ENCODE data around the gene PHF12.

Gene PHF12

DNA sequence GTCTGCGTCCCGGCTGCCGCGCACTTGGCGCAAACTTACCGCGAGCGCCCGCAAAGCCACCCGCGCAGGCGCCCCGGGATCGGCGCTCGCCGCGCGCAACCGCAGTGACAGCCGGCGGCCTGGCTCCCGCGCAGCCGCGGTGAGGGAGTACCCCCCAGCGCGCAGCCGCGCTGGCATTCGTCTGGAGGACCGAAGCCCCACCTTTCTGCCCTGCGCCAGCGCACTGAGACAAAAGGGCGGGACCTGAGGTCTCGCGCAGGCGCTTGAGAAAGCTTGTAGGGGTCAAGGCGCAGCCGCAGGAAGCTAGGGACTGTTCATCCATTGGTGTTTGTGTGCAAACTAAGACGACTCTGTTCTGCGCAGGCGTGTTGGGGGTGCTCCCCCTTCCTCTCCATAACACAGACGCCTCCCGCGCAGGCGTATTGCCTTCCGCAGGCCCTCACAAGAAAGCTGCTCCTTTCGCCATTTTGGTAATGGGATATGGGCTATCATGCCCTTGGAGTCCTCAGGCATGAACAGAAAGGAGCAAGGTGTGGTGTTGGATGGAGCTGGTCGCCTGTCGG is at the start of gene PHF12:
PHF12 (minus strand) TSS at position 91 of the 563 bp plus-strand sequence. CDS start 558 bp downstream, outside the sequence.
- peak; percentile 99 for DNase-seq

DNA sequence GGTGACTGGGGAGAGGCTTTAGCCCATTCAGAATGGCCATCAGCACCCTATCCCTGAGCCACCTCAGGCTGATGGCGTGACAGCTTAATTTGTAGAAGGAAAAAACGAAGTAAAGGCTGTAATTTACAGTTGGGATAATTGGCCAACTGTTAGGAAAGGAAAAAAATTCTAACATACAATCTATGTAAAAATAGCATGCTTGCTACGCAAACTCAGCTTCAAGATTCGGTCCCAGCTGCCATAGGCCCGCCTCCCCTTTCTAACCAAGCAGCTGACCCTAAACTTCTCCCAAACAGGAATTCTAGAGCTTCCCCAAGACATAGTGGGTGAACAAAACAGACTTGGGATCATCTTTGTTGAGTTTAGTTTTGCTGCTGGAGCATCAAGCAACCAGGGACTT is 49.7 kb upstream of the PHF12 start:
- no peak for DNase-seq

DNA sequence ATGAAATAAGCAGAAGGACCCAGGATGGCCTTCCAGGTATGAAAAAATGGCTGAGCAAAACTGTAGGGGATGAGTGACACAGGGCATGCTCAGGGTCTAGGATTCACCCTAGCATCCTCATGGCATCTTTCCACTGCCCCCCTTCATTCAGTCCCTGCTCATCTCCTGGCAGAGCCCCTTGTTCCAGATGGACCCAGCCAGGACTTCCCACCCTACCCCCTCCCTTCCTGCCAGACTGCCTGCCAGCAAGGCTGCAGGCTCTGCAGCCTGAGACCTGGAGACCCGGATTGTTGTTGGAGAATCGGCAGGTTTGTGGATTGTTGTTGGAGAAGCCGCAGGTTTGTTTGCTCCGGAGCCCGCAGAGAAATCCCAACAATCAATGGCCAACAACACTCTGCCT is 47.9 kb upstream of the PHF12 start:
- DNase-seq: peak in 1 of 2 experiments; percentile 56

DNA sequence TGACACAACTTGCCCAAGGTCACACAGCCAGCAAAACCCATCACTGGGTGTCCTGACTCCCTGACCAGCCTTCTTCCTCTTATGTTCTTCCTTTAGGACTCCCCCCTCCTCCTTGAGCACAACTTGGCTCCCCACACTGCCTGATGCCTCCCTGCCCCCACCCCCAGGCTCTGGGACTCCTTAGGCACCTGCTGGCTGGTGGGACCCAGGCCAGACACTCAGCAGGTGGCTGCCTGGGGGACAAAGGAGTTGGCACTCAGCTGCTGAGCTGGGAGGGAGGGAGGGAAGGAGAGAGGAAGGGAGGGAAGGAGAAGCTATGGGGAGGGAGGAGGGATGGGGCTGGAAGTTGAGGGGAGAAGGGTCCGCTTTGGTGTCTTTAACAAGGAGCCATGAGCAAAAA is 46.5 kb upstream of the PHF12 start:
- DNase-seq: peak in 1 of 2 experiments; percentile 73

DNA sequence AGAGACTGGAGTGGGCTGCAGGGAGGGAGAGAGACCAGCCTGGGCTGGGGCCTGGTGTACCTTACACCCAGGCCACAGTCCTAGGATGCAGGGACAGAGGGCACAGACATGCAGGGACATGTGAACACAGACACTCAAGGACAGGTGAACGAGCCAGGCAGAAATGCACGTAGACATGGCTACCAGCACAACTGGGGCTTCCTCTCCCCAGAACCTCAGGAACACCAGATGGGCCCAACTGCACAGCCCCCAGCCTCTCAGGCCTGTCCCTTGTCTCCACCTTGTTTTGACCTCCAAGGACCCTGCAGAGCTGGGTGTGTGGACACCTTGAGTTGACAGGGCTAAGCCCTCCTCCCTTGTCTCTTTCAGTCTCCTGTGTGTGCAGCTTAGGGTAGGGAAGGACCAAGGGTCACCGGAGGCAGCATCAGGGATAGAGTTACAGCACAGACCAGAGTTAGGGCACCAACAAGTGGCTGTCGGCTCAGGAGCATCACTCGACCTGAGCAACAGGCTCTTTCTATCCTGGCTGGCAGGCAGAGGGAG is 45.3 kb upstream of the PHF12 start:
- DNase-seq: no peak

DNA sequence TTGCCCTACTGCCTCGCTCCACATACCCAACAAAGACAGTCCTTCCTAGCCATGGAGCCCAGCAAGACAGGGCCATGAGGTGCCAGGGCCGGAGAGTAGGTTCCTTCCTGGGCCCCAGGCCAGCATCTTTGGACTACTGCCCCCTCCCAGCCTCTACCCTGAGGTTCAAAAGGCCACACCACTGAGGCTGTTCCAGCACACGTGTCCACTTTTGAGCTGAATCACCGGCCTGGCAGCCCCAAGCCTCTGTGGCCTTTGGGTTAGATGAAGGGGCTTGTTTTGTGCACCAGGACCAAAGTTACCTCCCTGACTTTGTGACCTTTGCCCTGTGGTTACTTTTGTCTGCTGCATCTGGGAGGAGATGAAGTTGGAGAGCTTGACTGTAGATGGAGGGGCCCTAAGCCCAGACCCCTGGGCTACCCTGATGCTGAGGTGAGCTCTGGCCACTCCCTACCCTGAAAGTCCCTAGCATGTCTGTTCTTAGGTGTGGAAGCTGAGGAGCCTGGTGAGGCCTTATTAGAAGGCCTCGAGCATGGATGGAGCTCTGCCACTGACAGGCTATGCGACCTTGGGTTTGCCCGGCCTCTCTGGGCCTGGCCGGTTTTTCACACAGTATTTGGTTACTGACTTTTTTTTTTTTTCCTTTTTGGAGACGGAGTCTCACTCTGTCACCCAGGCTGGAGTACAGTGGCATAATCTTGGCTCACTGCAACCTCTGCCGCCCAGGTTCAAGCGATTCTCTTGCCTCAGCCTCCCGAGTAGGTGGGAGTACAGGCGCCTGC is 42.5 kb upstream of the PHF12 start:
- DNase-seq: no peak

DNA sequence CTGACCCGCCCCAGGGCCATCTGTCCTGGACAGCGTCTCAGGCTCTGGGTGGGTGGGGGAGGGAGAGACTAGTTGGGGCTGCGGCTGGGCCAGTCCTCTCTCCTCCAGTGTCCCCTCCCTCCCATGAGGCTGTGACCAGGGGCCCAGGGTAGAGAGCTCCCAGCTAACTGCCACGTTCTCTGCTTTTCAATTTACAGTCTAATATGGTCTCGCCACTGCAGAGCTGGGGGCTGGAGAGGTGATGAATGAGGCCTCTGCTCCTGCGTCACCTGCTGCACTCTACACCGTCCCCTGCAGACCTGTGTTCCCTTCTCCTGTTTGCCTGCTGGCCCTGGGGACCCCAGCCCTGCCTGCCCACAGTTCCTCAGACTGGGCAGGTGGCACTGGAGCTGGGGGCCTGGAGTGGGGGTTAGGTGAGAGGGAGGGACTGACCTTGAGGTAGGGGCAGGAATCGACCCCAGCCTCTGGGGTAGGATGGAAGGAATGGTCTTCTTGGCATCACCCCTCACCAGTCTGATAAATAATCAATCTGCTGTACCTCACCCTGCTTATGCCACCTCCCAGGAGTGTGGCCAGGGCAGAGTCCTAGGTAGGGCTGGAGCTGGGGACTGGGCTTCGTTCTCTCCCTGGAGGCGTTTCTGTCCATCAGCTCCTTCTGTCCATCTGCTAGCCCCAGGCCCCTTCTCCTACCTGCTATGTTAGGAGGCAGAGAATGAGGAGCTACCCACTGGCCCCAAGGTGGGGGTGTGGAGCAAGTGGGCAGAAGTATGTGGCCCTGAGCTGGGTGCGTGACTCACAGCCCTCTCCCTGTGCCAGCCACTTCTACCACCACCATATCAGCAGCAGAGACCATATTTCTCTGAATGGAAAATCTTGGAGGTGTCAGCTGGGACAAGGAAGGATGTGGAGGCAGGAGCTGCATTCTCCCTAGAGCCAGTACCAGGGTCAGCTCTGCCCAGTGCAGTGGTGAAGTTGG is 41.6 kb upstream of the PHF12 start:
- no peak for DNase-seq

DNA sequence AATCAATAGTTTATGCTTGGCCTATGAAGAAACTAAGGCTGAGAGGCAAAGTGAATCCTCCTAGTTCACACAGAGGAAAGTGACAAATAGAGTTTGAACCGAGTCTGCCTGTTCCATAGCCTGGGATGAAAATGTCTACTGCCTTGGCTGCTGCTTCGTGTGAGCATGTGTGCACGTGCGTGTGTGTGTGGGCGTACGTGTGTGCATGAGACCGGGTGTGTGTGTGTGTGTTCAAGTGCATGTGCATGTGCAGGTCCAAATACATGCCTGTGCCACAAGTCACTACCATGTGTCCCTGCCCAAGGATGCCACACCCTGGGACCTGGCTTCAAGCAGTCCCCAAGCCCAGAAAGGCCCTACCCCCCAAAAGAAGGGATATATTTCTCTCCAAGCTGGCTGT is 40.9 kb upstream of the PHF12 start:
- DNase-seq: no peak

DNA sequence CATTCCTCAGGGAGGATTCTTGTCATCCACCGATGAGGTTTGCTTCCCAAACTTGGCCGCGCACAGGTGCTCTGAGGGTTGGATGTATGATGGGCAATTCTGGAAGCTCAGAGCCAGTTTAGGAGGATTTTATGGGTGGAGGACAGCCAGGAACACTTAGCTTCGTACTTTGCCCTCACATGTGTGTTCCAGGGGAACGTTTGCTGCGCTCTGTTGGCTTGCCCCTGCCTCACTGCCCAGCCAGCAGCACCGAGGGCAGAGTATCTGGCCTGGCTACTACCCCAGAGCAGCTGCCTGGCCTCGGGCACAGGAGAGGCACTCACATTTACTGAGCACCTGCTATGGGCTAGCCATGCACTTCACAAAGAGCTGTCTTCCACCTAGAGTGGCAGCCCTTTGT is 40.5 kb upstream of the PHF12 start:
- DNase-seq: no peak

DNA sequence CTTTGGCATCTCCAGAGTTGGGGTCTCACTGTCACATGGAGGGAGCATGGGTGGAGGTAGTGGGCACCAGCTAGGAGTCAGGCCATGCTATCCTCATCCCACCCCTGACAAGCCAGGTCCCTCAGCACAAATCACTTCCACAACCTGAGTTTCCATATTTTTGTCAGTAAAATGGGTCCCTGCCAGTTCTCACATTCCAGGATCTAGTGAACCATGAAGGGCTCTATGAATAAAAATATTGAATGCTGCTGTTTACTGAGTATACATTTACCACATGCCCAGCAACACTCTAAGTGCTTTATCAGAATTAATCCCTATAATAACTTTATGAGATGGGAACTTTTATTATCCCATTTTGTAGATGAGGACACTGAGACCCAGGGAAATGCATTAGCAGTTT is 37.7 kb upstream of the PHF12 start:
- no peak for DNase-seq

DNA sequence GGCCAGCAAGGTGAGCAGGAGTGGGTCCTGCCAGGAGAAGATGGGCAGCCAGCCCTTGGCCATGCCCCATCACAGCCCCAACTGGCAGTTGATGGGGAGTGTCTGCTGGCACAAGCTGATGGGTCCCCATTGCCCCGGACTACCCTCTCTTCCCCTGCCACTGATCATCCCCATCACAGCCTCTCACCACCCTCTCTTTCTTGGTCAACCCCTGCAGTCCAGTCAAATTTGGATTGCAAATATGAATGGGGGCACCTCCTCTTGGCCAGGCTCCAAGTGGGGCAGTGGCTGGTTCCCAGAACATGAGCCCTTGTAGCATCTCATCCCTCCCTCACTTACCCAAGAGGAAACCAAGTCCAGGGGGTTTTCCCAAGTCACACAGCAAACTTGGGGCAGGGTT is 37.2 kb upstream of the PHF12 start:
- DNase-seq: no peak

DNA sequence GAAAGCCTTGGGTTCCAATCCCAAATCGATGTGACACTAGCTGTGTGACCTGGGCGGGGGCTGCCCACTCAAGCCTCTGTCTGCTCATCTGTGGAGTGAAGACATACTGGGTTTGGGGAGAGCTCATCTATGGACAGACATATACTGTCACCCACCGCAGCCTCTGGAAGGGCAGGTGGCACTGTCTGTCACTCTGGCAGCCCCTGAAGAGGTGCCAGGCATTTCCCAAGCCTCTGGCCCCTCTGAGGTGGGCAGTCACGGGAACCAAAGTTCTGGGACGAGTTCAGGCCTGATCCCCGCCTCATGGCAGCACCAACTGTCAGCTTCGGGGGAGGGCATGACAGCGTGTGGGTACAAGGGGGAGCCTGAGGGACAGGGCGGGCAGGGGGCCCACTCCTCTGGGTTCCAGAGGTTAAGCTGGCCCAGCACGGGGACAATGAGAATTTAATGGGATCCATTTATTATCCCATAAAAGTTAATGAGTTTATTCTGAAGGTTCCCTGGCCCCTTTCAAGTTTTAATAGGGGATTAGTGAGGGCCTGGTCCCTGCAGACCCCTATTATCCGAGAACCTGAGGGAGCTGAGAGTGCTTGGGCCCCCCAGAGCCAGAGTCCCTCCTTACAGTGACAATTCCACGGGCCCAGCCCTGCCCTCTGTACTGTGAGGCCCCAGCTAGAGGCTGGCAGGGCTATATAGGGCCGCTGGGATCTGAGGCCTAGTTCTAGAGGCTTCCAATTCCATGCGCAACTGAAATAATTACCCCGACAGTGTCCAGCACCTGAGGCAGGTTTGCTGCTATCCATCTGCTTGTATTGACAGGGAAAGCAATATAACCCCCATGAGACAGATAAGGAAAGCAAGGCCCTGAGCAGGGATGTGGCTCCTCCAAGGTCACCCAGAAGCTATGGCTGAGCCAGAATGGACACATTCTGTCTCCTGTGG is 35.7 kb upstream of the PHF12 start:
- no peak for DNase-seq

DNA sequence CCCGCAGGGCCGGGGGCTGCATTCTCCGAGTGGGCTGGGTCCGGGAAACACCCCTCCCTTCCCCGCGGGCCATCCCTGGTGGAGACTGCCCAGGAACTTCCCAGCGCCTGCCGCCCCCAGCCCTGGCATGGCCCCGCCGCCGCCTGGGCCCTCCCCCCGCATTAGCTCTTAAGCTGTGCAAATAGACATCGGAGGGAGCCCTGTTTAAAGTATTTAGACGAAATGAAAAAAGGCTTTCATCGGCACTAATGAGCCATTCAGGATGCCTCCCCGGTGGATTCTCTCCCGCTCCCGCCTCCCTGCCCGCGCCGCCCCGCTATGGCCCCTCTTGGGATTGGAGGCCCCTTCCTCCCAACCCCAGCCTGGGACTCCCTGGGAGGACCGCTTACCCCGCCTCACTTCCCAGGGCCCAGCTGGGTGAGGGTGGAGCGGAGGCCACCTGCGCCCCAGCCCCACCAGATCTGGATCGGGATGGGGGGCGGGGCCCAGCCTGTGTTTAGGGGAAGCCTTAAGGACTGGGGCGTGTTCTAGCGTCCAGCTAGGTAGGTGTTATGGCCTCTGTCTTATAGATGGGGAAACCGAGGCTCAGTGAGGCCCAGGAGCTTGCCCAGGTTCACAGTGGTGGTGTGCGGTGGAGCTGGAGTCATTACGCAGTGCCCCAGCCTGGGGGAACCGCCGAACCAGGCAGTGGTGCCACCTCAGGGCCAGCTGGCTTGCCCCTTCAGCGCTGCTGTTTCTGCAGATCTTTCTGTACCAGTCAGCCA is 34.8 kb upstream of the PHF12 start:
- DNase-seq: no peak

DNA sequence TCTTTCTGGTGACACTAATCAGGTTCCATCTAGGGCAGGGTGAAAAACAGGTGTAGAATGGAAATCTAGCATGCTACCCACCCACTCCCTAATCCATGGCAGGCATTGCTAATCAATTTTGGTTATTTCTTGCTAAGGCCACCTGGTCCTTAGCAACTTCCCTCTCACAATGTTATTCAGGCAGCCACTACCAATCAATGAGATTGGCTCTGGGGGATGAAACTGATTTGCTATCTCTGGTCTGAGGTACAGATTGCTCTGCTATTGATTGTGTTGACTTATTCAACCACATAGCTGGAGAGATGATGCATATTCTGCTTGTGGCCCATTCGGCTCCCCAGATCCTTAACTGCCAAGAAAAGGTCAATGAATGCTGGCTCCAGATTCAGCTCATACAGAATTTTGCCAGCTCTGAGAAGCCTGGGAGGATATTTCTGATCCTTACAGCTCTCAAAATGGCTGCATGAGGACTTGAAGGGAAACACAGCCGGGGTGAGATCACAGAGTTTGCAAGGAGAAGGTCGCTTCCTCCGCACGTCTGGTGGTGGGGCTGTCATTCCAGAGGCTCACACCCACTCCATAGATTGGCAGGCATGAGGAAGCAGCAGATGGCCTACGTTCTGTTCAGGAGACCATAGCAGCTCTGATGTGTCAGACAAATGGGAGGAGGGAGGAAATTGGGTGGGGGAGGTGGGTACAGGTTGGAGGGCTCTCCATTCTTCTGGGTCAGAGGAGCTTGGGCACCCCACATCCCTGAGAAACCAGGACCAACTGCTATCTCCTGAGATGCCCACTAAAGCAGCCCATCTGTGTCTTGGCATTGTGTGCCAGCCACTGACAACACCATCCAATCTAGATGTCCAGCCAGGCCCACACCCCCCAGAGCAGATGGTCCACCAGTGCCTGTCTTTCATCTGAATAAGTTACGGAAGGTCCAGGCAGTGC is 32.2 kb upstream of the PHF12 start:
- peak; percentile 67 to 91 for DNase-seq

DNA sequence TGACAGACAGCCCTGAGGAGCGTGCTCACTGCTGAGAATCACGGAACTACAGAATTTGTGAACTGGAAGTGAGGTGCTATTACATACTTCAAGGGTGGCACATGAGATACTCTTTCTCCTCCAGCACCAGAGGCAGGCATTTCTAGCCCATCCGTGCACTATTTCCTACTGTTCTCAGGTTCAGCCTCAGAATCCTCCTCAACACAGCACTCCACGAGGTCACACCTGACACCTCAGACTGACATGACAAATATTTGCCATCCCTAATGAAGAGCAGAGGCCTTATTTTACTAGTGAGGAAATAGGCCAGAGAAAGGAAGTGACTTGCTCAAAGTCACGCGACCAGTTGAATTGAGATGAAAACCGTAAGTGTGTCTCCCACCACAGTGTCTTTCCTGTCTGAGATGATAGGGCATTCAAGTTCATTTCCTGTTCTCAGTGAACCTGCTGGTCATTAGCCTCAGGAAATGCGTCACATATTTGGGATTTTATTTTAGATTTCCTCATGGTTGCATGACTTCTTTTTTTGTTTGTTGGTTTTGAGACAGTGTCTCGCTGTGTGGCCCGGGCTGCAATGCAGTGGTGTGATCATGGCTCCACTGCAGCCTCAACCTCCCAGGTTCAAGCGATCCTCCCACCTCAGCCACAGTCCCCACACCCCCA is 30.9 kb upstream of the PHF12 start:
- DNase-seq: no peak

DNA sequence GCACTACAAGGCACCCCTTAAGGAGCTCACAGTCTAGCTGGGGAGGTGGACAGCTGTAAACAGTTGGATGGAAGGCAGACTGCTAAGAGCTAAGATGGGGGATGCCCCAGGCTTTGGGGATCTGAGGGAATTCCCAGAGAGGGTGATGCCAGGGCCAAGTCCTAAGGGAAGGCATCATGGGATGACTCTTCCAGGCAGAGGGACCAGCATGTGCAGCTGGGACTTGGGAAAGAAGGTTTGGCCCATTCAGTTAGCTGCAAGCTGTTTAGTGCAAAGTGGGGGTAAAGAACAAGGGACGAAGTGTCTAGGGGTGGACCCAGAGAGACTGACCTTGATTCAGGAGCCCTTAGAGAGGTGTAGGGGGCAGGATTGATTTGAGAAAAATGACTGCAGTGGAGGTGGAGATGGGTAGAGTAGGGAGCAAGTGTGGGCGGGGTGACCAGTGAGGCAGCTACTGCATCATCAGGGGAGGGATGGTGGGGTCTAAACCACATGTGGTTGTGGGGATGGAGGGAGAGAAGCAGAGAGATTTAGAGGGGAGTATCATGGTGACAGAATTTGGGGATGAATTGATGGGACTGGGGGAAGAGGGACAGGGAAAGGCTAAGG is 27.1 kb upstream of the PHF12 start:
- DNase-seq: no peak

DNA sequence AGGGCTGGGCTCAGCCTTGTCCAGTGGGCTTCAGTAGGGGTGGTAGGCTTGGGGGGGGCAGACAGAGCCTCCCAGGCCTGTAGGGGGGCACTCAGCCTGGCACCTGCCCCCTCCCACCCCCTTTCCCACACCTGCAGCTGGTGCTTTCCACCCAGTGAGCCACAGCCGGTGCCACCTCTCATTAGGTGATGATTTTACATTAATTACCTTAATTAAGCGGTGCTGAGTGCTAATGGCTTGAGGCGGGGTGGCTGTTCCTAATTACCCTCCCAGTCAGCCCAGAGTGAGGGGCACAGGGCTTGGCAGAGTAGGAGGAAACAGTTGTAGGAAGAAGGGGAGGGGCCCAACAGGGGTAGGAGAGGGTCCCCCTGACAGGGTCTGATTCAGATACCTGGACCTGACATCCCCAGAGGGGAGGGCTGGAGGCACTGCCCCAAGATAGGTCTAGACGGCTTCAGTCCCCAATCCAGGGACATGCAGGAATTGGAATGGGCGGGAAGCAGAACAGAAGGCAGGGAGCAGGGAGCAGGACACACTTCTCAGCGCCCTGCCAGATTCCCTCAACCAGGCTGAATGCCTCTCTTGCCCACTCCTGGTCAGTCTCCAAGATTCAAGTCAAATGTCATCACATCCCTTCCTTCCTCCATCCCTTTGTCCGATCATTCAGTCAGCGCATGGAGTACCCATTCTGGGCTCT is 26.5 kb upstream of the PHF12 start:
- DNase-seq: no peak

DNA sequence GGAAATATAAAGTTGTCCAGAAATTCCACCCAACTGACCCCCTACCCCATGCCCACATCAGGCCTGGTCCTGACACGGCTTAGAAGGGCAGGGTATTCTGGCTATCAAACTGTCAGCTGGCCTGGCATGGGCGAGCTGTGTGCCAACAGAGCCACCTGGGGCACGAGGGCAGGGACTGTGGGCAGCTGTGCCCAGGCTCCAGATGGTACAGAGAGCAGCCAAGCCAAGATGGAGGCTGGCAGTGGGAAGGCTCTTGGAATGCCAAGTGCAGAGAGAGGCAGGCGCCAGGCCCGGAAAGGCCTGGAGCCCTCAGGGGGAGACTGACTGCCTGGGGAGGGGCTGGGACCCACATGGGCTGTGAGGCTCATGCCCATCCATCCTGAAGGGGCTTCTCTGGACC is 24.3 kb upstream of the PHF12 start:
- DNase-seq: peak in 1 of 2 experiments; percentile 87
